Endothelial cell of umbilical vein (primary cell): ENCODE data around the gene TLE1. TPM values are rescaled to one million over a fixed set of nuclear protein-coding genes. Genes with fewer than 3 reads are reported as not detected.

Source experiments
- BruUV-seq: library from RNA; stranded (reverse); fragments of 400-500 nt; replicated peaks from 2 replicates; lab custom pipeline; 2021; lab: Mats Ljungman, UMichigan
- CTCF ChIA-PET: fragments of 300-600, 350-600 bp; sonication (Branson Sonifier 250); formaldehyde crosslinking; loops from one replicate; lab custom pipeline; 2021; ENCODE audit warnings: antibody characterized with exemption, inconsistent platforms; lab: Charles Lee
- POLR2A ChIA-PET: fragments of 300-600, 350-600 bp; sonication (Branson Sonifier 250); formaldehyde crosslinking; loops from one replicate; lab custom pipeline; 2021; ENCODE audit warnings: antibody characterized with exemption, inconsistent platforms; lab: Charles Lee
- DNase-seq: peaks from one replicate; pipeline ENCODE4 v3.0.0-alpha.2; 2011; ENCODE audit warnings: low read depth, low spot score
- FAIRE-seq: peaks from 2 replicates; lab custom pipeline; 2011; peaks lifted over from hg19 to GRCh38; lab: Jason Lieb, UNC
- H2AFZ ChIP-seq: 2 replicates; pipeline ENCODE4 v1.6.0; 2012; ENCODE audit warnings: low read depth, low read length, control low read depth, inconsistent platforms
- H3K27ac ChIP-seq: 2 replicates; pipeline ENCODE4 v1.5.1; 2011; ENCODE audit warnings: low read depth, mild to moderate bottlenecking, control low read depth, low read length, moderate library complexity; ENCODE audit not compliant: insufficient read depth
- H3K27me3 ChIP-seq, 2 experiments: 2 replicates each; pipeline versions ENCODE4 v1.6.0 to v1.6.1; 2011; ENCODE audit warnings: low read length in 2 of 2, mixed read lengths in 1 of 2; ENCODE audit not compliant: control insufficient read depth in 2 of 2, insufficient read depth in 2 of 2
- H3K36me3 ChIP-seq, 2 experiments: 2 replicates in 1 of 2; 3 replicates in 1 of 2; pipeline ENCODE4 v1.5.1; 2011; ENCODE audit warnings: low read length in 2 of 2, mild to moderate bottlenecking in 1 of 2, moderate library complexity in 1 of 2; ENCODE audit not compliant: control insufficient read depth in 2 of 2, insufficient read depth in 2 of 2; ENCODE audit errors: extremely low read depth in 1 of 2
- H3K4me1 ChIP-seq: 3 replicates; pipeline ENCODE4 v1.5.1; 2011; ENCODE audit warnings: mild to moderate bottlenecking, low read length; ENCODE audit not compliant: control insufficient read depth, insufficient read depth; ENCODE audit errors: extremely low read depth
- H3K4me2 ChIP-seq: 2 replicates; pipeline ENCODE4 v1.6.1; 2011; ENCODE audit warnings: low read length, control low read depth, mixed read lengths; ENCODE audit not compliant: insufficient read depth
- H3K4me3 ChIP-seq, 3 experiments: fragments of 200-600 bp in 1 of 3; sonication (generic), shearing (Covaris generic) in 1 of 3; replicated peaks in 1 of 3; 2 replicates each; pipeline ENCODE4 v1.5.1; 2011 to 2016; ENCODE audit warnings: control low read depth in 3 of 3, low read length in 3 of 3, mild to moderate bottlenecking in 2 of 3, inconsistent platforms in 1 of 3, low read depth in 1 of 3, moderate library complexity in 1 of 3; ENCODE audit not compliant: insufficient read depth in 1 of 3
- H3K79me2 ChIP-seq: 2 replicates; pipeline ENCODE4 v1.6.0; 2012; ENCODE audit warnings: low read length, inconsistent platforms; ENCODE audit not compliant: control insufficient read depth, insufficient read depth
- H3K9ac ChIP-seq: replicated peaks from 2 replicates; pipeline ENCODE3; 2011; ENCODE audit warnings: low read length, control low read depth; ENCODE audit not compliant: insufficient read depth; ENCODE audit errors: extremely low read depth
- H3K9me1 ChIP-seq: replicated peaks from 3 replicates; pipeline ENCODE4 v1.6.0; 2011; ENCODE audit warnings: mild to moderate bottlenecking, low read length; ENCODE audit not compliant: control insufficient read depth, insufficient read depth; ENCODE audit errors: extremely low read depth
- H3K9me3 ChIP-seq: replicated peaks from 2 replicates; pipeline ENCODE4 v1.5.1; 2012; ENCODE audit warnings: low read length, inconsistent platforms; ENCODE audit not compliant: control insufficient read depth, insufficient read depth
- H4K20me1 ChIP-seq: replicated peaks from 2 replicates; pipeline ENCODE3; 2011; ENCODE audit warnings: mild to moderate bottlenecking, low read length; ENCODE audit not compliant: control insufficient read depth, insufficient read depth; ENCODE audit errors: extremely low read depth
- EZH2 ChIP-seq: IDR thresholded peaks from 2 replicates; pipeline ENCODE4 v1.6.1; 2012; ENCODE audit warnings: borderline replicate concordance, low read depth, mild to moderate bottlenecking, moderate library complexity, low read length, inconsistent platforms; ENCODE audit not compliant: severe bottlenecking
- FOS ChIP-seq: IDR thresholded peaks from 2 replicates; pipeline ENCODE4 v1.6.1; 2011; ENCODE audit warnings: mild to moderate bottlenecking, low read length, moderate library complexity, borderline replicate concordance; ENCODE audit not compliant: insufficient read depth
- GATA2 ChIP-seq: IDR thresholded peaks from 2 replicates; pipeline ENCODE4 v1.7.0; 2011; ENCODE audit warnings: low read depth, mild to moderate bottlenecking, moderate library complexity, mixed read lengths, low read length; ENCODE audit not compliant: insufficient read length, insufficient read depth
- JUN ChIP-seq: IDR thresholded peaks from 2 replicates; pipeline ENCODE4 v1.6.1; 2011; ENCODE audit warnings: borderline replicate concordance, low read depth; ENCODE audit not compliant: insufficient read length, insufficient read depth
- MAX ChIP-seq: IDR thresholded peaks from 2 replicates; pipeline ENCODE4 v1.6.1; 2011; ENCODE audit not compliant: insufficient read depth, insufficient read length
- MYC ChIP-seq: IDR thresholded peaks from one replicate; pipeline ENCODE4 v1.6.1; 2011; ENCODE audit warnings: mild to moderate bottlenecking, low read depth, low read length
- POLR2A ChIP-seq: IDR thresholded peaks from 2 replicates; pipeline ENCODE4 v1.6.1; 2012; ENCODE audit warnings: low read depth, mild to moderate bottlenecking, control low read depth, low read length
- POLR2AphosphoS5 ChIP-seq: IDR thresholded peaks from 2 replicates; pipeline ENCODE4 v1.6.1; 2012; ENCODE audit warnings: low read depth, mild to moderate bottlenecking, control low read depth, low read length, moderate library complexity; ENCODE audit not compliant: insufficient read depth
- dilution Hi-C: fragments of 300-500 bp; cut with MboI; formaldehyde crosslinking; loops from one replicate; pipeline ENCODE4 v1.15.0; 2019; ENCODE audit warnings: low sequenced_read_pairs; ENCODE audit not compliant: extremely low pct_ligation_motif_present
- intact Hi-C: fragments of 100-400 bp; cut with micrococcal nuclease; formaldehyde crosslinking; loops from one replicate; pipeline ENCODE4 v1.10.0; 2022
- polyA plus RNA-seq, 4 experiments: library from polyadenylated mRNA; depleted of rRNA in 3 of 4; stranded (reverse) in 3 of 4; unstranded in 1 of 4; fragments of >200 nt; gene quantifications; 2 replicates each; pipeline versions ENCODE4 v1.2.1 to v1.2.3, GENCODE V29; 2011 to 2012; ENCODE audit warnings: missing spikeins in 1 of 4
- total RNA-seq: library from RNA; stranded (reverse); gene quantifications from 2 replicates; pipeline ENCODE4 v1.2.3, GENCODE V29; 2021
- TF ChIP-seq, protein P1 (sequence below), 2 donors: IDR thresholded peaks; 1 replicate in 1 of 2; 2 replicates in 1 of 2; pipeline ENCODE4 v1.5.1; 2011; ENCODE audit warnings: low read length in 2 of 2, mild to moderate bottlenecking in 2 of 2, moderate library complexity in 2 of 2, control low read depth in 1 of 2, inconsistent platforms in 1 of 2, low read depth in 1 of 2; ENCODE audit not compliant: insufficient read depth in 1 of 2; ENCODE audit errors: extremely low read depth in 1 of 2

Gene TLE1
- total and polyA plus RNA-seq, 2 donors (not counting 3 experiments of a cell fraction or from before 2014, with no cell fraction given) = 55.0 to 58.2 TPM

DNA sequence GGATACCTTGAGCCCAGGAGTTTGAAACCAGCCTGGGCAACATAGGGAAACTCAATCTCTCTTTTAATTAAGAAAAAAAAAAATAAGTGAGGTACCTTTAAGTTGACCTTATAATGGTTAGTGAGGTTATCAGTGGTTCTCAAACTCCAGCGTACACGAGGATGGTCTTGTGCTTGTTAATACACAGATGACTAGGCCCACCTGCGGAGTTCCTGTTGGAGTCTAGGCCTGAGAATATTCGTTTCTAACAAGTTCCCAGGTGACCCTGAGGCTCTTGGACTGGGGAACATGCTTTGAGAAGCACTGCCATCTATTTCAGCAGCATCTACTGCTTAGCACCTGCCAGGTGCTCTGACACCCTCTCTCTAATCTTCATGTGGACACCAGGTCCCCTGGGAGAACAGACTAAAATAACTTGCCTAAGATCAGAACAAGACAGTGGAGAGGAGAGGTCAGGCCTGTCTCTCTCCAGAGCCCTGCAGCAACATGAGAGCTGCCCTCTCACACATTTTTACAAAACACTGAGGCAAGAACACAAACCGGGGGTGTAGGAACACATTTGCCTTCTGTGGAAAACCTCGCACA is 24.6 kb downstream of the TLE1 start:
- H3K9me3 ChIP-seq = no peaks in the 10 kb centered on the region
- no peak overlapping the region for H3K27ac ChIP-seq
- H3K36me3 ChIP-seq = peaks cover 0 to 7% of the 10 kb centered on the region in 2 experiments
- no peak overlapping the region for H3K4me3 ChIP-seq
- DNase-seq (no peak), FAIRE-seq (no peak)
- peaks cover 11% of the 10 kb centered on the region for H4K20me1 ChIP-seq
- no peaks in the 10 kb centered on the region for H3K4me1 ChIP-seq
- H3K4me2 ChIP-seq = no peak overlapping the region
- ChIA-PET POLR2A (no interaction called here), CTCF (interaction anchor here (1.2 kb wide), 1 partner anchor 77 kb away, joined by 3 read pairs; no protein-coding TSS in a partner anchor)
- no peak for TF ChIP-seq GATA2
- TF ChIP-seq, protein P1, sequence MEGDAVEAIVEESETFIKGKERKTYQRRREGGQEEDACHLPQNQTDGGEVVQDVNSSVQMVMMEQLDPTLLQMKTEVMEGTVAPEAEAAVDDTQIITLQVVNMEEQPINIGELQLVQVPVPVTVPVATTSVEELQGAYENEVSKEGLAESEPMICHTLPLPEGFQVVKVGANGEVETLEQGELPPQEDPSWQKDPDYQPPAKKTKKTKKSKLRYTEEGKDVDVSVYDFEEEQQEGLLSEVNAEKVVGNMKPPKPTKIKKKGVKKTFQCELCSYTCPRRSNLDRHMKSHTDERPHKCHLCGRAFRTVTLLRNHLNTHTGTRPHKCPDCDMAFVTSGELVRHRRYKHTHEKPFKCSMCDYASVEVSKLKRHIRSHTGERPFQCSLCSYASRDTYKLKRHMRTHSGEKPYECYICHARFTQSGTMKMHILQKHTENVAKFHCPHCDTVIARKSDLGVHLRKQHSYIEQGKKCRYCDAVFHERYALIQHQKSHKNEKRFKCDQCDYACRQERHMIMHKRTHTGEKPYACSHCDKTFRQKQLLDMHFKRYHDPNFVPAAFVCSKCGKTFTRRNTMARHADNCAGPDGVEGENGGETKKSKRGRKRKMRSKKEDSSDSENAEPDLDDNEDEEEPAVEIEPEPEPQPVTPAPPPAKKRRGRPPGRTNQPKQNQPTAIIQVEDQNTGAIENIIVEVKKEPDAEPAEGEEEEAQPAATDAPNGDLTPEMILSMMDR (IDR thresholded peaks at IDR 0.05; ENCODE audit: extremely low read depth in 1 of 2, insufficient read depth in 1 of 2, low read depth in 1 of 2, low read length in 2 of 2) = no peak
- TF ChIP-seq EZH2 = no peak
- no peak for TF ChIP-seq MAX
- no peak for TF ChIP-seq FOS
- TF ChIP-seq JUN = no peak
- no peak for TF ChIP-seq POLR2AphosphoS5
- no peak for TF ChIP-seq MYC
- TF ChIP-seq POLR2A = no peak
- no peak overlapping the region for H2AFZ ChIP-seq
- dilution Hi-C loops (no loop called here), intact Hi-C loops (no loop called here)
- no TSS peak for BruUV-seq
- H3K27me3 ChIP-seq = no peaks in the 10 kb centered on the region
- peaks cover 38% of the 10 kb centered on the region for H3K79me2 ChIP-seq
- no peaks in the 10 kb centered on the region for H3K9me1 ChIP-seq
- no peak overlapping the region for H3K9ac ChIP-seq
